ENCODE measurements around the gene PRIM2.
"Not testable (repeated sequence)": the region's sequence is repeated elsewhere in the genome, so short reads cannot be mapped to it uniquely, and the experiment has no call there.

DNA sequence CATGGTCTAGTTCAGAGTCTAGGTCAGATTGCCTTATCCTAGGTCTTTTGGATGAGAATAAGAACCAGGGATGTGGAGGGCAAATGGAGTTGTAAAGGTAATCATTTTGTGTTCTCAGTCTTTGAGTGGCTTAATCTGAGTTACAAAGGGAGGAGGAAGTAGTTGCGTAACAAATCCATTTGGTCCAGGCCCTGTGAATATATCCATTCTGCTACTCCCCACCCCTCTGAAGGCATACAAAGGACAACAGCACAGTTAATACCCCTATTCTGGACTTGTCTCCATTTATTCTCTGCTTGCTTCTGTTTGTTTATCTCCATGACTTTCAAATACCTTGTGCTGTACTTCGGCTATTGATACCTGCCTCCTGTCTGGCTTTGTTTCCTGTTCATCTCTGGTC is 29.3 kb downstream of the PRIM2 start:
- TF ChIP-seq, protein P1, sequence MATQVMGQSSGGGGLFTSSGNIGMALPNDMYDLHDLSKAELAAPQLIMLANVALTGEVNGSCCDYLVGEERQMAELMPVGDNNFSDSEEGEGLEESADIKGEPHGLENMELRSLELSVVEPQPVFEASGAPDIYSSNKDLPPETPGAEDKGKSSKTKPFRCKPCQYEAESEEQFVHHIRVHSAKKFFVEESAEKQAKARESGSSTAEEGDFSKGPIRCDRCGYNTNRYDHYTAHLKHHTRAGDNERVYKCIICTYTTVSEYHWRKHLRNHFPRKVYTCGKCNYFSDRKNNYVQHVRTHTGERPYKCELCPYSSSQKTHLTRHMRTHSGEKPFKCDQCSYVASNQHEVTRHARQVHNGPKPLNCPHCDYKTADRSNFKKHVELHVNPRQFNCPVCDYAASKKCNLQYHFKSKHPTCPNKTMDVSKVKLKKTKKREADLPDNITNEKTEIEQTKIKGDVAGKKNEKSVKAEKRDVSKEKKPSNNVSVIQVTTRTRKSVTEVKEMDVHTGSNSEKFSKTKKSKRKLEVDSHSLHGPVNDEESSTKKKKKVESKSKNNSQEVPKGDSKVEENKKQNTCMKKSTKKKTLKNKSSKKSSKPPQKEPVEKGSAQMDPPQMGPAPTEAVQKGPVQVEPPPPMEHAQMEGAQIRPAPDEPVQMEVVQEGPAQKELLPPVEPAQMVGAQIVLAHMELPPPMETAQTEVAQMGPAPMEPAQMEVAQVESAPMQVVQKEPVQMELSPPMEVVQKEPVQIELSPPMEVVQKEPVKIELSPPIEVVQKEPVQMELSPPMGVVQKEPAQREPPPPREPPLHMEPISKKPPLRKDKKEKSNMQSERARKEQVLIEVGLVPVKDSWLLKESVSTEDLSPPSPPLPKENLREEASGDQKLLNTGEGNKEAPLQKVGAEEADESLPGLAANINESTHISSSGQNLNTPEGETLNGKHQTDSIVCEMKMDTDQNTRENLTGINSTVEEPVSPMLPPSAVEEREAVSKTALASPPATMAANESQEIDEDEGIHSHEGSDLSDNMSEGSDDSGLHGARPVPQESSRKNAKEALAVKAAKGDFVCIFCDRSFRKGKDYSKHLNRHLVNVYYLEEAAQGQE (IDR thresholded peaks at IDR 0.05; ENCODE audit: borderline replicate concordance): not testable (repeated sequence)
- TF ChIP-seq, protein P2, sequence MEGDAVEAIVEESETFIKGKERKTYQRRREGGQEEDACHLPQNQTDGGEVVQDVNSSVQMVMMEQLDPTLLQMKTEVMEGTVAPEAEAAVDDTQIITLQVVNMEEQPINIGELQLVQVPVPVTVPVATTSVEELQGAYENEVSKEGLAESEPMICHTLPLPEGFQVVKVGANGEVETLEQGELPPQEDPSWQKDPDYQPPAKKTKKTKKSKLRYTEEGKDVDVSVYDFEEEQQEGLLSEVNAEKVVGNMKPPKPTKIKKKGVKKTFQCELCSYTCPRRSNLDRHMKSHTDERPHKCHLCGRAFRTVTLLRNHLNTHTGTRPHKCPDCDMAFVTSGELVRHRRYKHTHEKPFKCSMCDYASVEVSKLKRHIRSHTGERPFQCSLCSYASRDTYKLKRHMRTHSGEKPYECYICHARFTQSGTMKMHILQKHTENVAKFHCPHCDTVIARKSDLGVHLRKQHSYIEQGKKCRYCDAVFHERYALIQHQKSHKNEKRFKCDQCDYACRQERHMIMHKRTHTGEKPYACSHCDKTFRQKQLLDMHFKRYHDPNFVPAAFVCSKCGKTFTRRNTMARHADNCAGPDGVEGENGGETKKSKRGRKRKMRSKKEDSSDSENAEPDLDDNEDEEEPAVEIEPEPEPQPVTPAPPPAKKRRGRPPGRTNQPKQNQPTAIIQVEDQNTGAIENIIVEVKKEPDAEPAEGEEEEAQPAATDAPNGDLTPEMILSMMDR (IDR thresholded peaks at IDR 0.05; ENCODE audit: poor library complexity, severe bottlenecking): not testable (repeated sequence)
- not testable (repeated sequence) for TF ChIP-seq SMC3 (conservative IDR thresholded peaks at IDR 0.05; ENCODE audit: poor library complexity); MXI1 (conservative IDR thresholded peaks at IDR 0.05; ENCODE audit: poor library complexity, severe bottlenecking); RAD21 (conservative IDR thresholded peaks at IDR 0.05); EP300 (conservative IDR thresholded peaks at IDR 0.05; ENCODE audit: poor library complexity, severe bottlenecking); EZH2 (IDR thresholded peaks at IDR 0.05; ENCODE audit: borderline replicate concordance, insufficient read depth, low read length, poor library complexity, severe bottlenecking); TAF1 (IDR thresholded peaks at IDR 0.05; ENCODE audit: low read depth); POLR2AphosphoS5 (IDR thresholded peaks at IDR 0.05)

Data from neural cell (in vitro differentiated cells).